Cortex of kidney (tissue), 1 donor: ENCODE data around the gene TREX2.

ENCODE experiments used
- DNase-seq: peaks from one replicate; lab custom pipeline; 2025; lab: John Stamatoyannopoulos, UW

The TREX2 gene

GRCh38 chrX:153433781-153434285 is 12.0 kb downstream of the TREX2 start:
- DNase-seq, result no peak

GRCh38 chrX:153433161-153433680 is 12.6 kb downstream of the TREX2 start:
- DNase-seq, result no peak

- DNase-seq, result no peak
Observed at GRCh38 chrX:153430796-153431195, 15.1 kb downstream of the TREX2 start.

GRCh38 chrX:153426204-153426603 is 19.7 kb downstream of the TREX2 start:
- DNase-seq, result no peak

- DNase-seq, result no peak
Observed at GRCh38 chrX:153423652-153424051, 22.2 kb downstream of the TREX2 start.

- DNase-seq, result no peak
Observed at GRCh38 chrX:153421856-153422255, 24.0 kb downstream of the TREX2 start.

- DNase-seq, result no peak
Observed at GRCh38 chrX:153420851-153421599, 24.8 kb downstream of the TREX2 start.

GRCh38 chrX:153417637-153418036 is 28.2 kb downstream of the TREX2 start:
- no peak for DNase-seq

GRCh38 chrX:153416781-153417450 is 28.9 kb downstream of the TREX2 start:
- DNase-seq, result no peak

- DNase-seq, result no peak
Observed at GRCh38 chrX:153414856-153415510, 30.9 kb downstream of the TREX2 start.

GRCh38 chrX:153413731-153414130 is 32.1 kb downstream of the TREX2 start:
- DNase-seq, result no peak

GRCh38 chrX:153412746-153413720 is 32.8 kb downstream of the TREX2 start:
- DNase-seq, result no peak

GRCh38 chrX:153411988-153412574 is 33.8 kb downstream of the TREX2 start:
- DNase-seq, result no peak

- DNase-seq, result no peak
Observed at GRCh38 chrX:153411255-153411987, 34.4 kb downstream of the TREX2 start, which contains the start of gene ZFP92. ZFP92 (plus strand) TSS chrX:153411472; CDS start chrX:153418323, 6,851 bp downstream.

- no peak for DNase-seq
Observed at GRCh38 chrX:153410888-153411254, 35.0 kb downstream of the TREX2 start.

- DNase-seq, result no peak
Observed at GRCh38 chrX:153410373-153410772, 35.5 kb downstream of the TREX2 start.

GRCh38 chrX:153409414-153410101 is 36.3 kb downstream of the TREX2 start:
- DNase-seq, result no peak

GRCh38 chrX:153408871-153409351 is 36.9 kb downstream of the TREX2 start:
- DNase-seq, result no peak

GRCh38 chrX:153408221-153408721 is 37.6 kb downstream of the TREX2 start:
- no peak for DNase-seq
